Smooth muscle cell (in vitro differentiated cells): ENCODE results near the gene DBP. TPM values are rescaled to one million over a fixed set of nuclear protein-coding genes. Genes with fewer than 3 reads are reported as not detected.

Experiments
- DNase-seq: peaks from one replicate; lab custom pipeline; 2025; ENCODE audit not compliant: unreplicated experiment; lab: John Stamatoyannopoulos, UW
- H2AFZ ChIP-seq: fragments of 200-600 bp; sonication (generic); 2 replicates; pipeline ENCODE4 v1.6.0; 2016; ENCODE audit warnings: antibody characterized with exemption, low read depth, mild to moderate bottlenecking
- H3F3A ChIP-seq: fragments of 200-600 bp; sonication (generic); 2 replicates; pipeline ENCODE4 v1.6.0; 2017; ENCODE audit warnings: antibody characterized with exemption, low read depth
- H3K27ac ChIP-seq: fragments of 200-600 bp; sonication (generic); 2 replicates; pipeline ENCODE4 v1.5.1; 2016; ENCODE audit warnings: low read depth, mild to moderate bottlenecking
- H3K27me3 ChIP-seq: fragments of 200-600 bp; sonication (generic); 2 replicates; pipeline ENCODE4 v1.6.1; 2016; ENCODE audit warnings: low read depth, mild to moderate bottlenecking
- H3K36me3 ChIP-seq: fragments of 200-600 bp; sonication (generic); 2 replicates; pipeline ENCODE4 v1.5.1; 2016; ENCODE audit warnings: low read depth
- H3K4me1 ChIP-seq: fragments of 200-600 bp; sonication (generic); 2 replicates; pipeline ENCODE4 v1.5.1; 2016; ENCODE audit warnings: low read depth
- H3K4me2 ChIP-seq: fragments of 200-600 bp; sonication (generic); 2 replicates; pipeline ENCODE4 v1.6.0; 2016; ENCODE audit warnings: mild to moderate bottlenecking
- H3K4me3 ChIP-seq: fragments of 200-600 bp; sonication (generic); 2 replicates; pipeline ENCODE4 v1.5.1; 2016; ENCODE audit warnings: mild to moderate bottlenecking
- H3K79me2 ChIP-seq: fragments of 200-600 bp; sonication (generic); 2 replicates; pipeline ENCODE4 v1.6.0; 2016; ENCODE audit warnings: low read depth, mild to moderate bottlenecking
- H3K9ac ChIP-seq: fragments of 200-600 bp; sonication (generic); 2 replicates; pipeline ENCODE4 v1.6.0; 2016; ENCODE audit warnings: low read depth
- H3K9me3 ChIP-seq: fragments of 200-600 bp; sonication (generic); replicated peaks from 2 replicates; pipeline ENCODE4 v1.5.1; 2016; ENCODE audit warnings: low read depth
- H4K20me1 ChIP-seq: fragments of 200-600 bp; sonication (generic); 2 replicates; pipeline ENCODE4 v1.6.0; 2016; ENCODE audit warnings: low read depth
- WGBS: methylation state at CpG from one replicate; pipeline ENCODE4 v1.1.7; 2016; ENCODE audit warnings: low lambda C conversion rate; 5-methylcytosine and 5-hydroxymethylcytosine counted together
- polyA plus RNA-seq: library from polyadenylated mRNA; unstranded; fragments of >200 nt; fragmentation: Nextera tagmentation; extraction: Ambion mirVana; gene quantifications from 2 replicates; pipeline ENCODE4 v1.2.1, GENCODE V29; 2016
- total RNA-seq: library from RNA; depleted of rRNA; stranded (reverse); fragments of >200 nt; gene quantifications from 2 replicates; pipeline ENCODE4 v1.2.3, GENCODE V29; 2014
- TF ChIP-seq, protein P1 (sequence below): fragments of 200-600 bp; sonication (generic); IDR thresholded peaks from 2 replicates; pipeline ENCODE4 v1.5.1; 2017; ENCODE audit warnings: borderline replicate concordance, mild to moderate bottlenecking, antibody characterized with exemption; ENCODE audit not compliant: insufficient read depth, poor library complexity, severe bottlenecking

Gene DBP
- total and polyA plus RNA-seq, 2 experiments from 2014 or later = 3.5 to 6.9 TPM

- H3K4me2 ChIP-seq = peak overlapping the region; percentile 79
- H2AFZ ChIP-seq = peak overlapping the region; percentile 76
- TF ChIP-seq, protein P1, sequence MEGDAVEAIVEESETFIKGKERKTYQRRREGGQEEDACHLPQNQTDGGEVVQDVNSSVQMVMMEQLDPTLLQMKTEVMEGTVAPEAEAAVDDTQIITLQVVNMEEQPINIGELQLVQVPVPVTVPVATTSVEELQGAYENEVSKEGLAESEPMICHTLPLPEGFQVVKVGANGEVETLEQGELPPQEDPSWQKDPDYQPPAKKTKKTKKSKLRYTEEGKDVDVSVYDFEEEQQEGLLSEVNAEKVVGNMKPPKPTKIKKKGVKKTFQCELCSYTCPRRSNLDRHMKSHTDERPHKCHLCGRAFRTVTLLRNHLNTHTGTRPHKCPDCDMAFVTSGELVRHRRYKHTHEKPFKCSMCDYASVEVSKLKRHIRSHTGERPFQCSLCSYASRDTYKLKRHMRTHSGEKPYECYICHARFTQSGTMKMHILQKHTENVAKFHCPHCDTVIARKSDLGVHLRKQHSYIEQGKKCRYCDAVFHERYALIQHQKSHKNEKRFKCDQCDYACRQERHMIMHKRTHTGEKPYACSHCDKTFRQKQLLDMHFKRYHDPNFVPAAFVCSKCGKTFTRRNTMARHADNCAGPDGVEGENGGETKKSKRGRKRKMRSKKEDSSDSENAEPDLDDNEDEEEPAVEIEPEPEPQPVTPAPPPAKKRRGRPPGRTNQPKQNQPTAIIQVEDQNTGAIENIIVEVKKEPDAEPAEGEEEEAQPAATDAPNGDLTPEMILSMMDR = no peak
- peaks cover 4% of the 10 kb centered on the region for H3K4me1 ChIP-seq
- DNase-seq = peak; percentile 57
- no peaks in the 10 kb centered on the region for H3K36me3 ChIP-seq
- H3K9ac ChIP-seq = peak overlapping the region; percentile 73
- peak overlapping the region; percentile 60 for H3K4me3 ChIP-seq
- H3K9me3 ChIP-seq = no peaks in the 10 kb centered on the region
- 13% methylated on average over 26 of the region's 29 CpGs for WGBS
- H3K27ac ChIP-seq = peak overlapping the region; percentile 65
- H3F3A ChIP-seq = peaks cover 12% of the 10 kb centered on the region
- no peaks in the 10 kb centered on the region for H3K79me2 ChIP-seq
- H4K20me1 ChIP-seq = no peaks in the 10 kb centered on the region
- H3K27me3 ChIP-seq = peaks cover 6% of the 10 kb centered on the region
Observed at GRCh38 chr19:48637948-48638830, 1.0 kb upstream of the DBP start.

DNA sequence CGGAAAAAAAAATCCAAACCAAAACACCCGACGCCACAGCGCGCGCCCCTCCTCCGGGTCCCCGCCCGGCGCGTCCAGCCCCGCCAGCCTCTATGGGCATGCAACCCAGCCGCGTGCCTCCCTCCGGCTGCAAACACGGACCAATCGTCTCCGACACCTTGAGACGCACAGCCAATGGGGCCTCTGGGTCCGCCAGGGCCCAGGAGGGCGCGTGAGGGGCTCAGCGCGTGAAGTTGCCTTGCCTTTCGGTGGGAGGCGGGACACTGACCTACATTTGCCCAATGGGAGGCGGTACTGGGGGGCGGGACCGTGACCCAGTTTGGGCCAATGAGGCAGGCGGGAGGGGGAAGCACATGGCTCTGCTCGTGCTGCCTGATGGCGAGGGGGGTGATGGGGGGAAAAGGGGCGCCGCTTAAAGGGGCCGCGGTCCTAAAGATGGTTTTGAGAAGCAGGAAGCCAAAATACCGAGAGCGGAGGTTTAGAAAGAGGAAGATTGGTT lies 319 bp upstream of the DBP start:
- TF ChIP-seq, protein P1 = no peak
- DNase-seq = peak; percentile 94
- under 1% methylated on average over 34 of the region's 38 CpGs for WGBS
- H3F3A ChIP-seq = peaks cover 12% of the 10 kb centered on the region
- peak overlapping the region; percentile 76 for H2AFZ ChIP-seq
- H3K36me3 ChIP-seq = no peaks in the 10 kb centered on the region
- peak overlapping the region; percentile 60 for H3K4me3 ChIP-seq
- H3K27me3 ChIP-seq = peaks cover 6% of the 10 kb centered on the region
- H3K9me3 ChIP-seq = no peaks in the 10 kb centered on the region
- peak overlapping the region; percentile 65 for H3K27ac ChIP-seq
- peaks cover 4% of the 10 kb centered on the region for H3K4me1 ChIP-seq
- H3K4me2 ChIP-seq = peak overlapping the region; percentile 79
- H4K20me1 ChIP-seq = no peaks in the 10 kb centered on the region
- H3K9ac ChIP-seq = peak overlapping the region; percentile 73
- no peaks in the 10 kb centered on the region for H3K79me2 ChIP-seq

DNA sequence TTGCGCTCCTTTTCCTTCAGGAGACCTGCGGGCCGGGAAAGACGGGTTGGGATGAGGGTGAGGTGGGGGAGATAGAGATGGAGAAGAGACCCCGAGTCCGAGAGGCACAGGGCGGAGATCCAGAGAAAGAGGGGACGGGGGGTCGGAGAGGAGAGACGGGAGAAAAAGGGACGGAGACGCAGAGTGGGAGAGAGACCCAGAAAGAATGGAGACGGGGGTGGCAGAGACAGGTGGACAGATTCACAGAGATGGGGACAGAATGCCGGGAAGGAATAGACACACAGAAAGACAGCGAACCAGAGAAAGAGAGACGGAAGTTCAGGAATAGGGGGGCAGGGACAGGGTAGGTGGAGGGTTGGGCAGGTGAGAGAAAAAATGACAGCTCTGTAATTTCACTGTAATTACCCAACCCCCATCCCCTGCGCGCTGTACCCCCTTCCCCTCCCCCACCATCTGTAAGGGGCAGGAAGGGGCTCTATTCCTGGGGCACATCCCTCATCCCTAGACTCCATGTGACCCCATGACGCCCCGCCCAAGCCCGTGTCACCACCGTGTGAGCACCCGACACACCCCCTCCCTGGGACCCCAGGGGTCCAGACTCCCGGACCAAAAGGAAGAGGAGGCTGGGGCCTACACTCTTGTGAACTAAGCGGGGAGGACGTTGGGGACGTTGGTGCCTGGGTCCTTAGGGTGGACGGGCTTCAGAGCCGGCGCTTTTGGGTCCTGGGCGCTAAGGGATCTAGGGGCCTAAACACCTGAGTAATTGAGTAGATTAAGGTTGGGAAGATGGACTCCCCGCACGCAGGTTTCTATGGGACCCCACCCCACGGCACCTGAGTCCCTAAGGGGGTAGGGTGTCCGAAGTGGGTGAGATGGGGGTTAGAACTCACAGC lies 967 bp downstream of the DBP start:
- peaks cover 12% of the 10 kb centered on the region for H3F3A ChIP-seq
- no peaks in the 10 kb centered on the region for H3K79me2 ChIP-seq
- peak overlapping the region; percentile 60 for H3K4me3 ChIP-seq
- H4K20me1 ChIP-seq = no peaks in the 10 kb centered on the region
- no peak overlapping the region for H3K9ac ChIP-seq
- peaks cover 6% of the 10 kb centered on the region for H3K27me3 ChIP-seq
- DNase-seq = no peak
- peaks cover 4% of the 10 kb centered on the region for H3K4me1 ChIP-seq
- H3K4me2 ChIP-seq = peak overlapping the region; percentile 79
- H2AFZ ChIP-seq = no peak overlapping the region
- H3K9me3 ChIP-seq = no peaks in the 10 kb centered on the region
- no peaks in the 10 kb centered on the region for H3K36me3 ChIP-seq
- TF ChIP-seq, protein P1 = no peak
- H3K27ac ChIP-seq = no peak overlapping the region
- 12% methylated on average over 31 of the region's 35 CpGs for WGBS
